ENCODE results near the gene CELA2A. TPM values are rescaled to one million over a fixed set of nuclear protein-coding genes. Genes with fewer than 3 reads are reported as not detected.
"Not testable (repeated sequence)": the region's sequence is repeated elsewhere in the genome, so short reads cannot be mapped to it uniquely, and the experiment has no call there.

CELA2A gene
- total and polyA plus RNA-seq, 9 of the 15 experiments (the other 6 are each of a cell fraction or from before 2014, with no cell fraction given) = 0.62 TPM; not detected in 8

- CTCF ChIA-PET (ENCODE audit: low intra/inter-chr PET ratio) = interaction anchor here (1.1 kb wide), 1 partner anchor 300 kb away, joined by 3 read pairs; no protein-coding TSS in a partner anchor
- H3K27me3 ChIP-seq (ENCODE audit: control insufficient read depth in 2 of 2, insufficient read depth in 2 of 2, low read length in 2 of 2); H3K9ac ChIP-seq (ENCODE audit: insufficient read depth in 1 of 2, low read depth in 2 of 2, low read length in 2 of 2); H2AFZ ChIP-seq (ENCODE audit: low read depth, low read length); ATAC-seq; H3K27ac ChIP-seq (ENCODE audit: extremely low read depth, low read depth, low read length); FAIRE-seq; H3K4me2 ChIP-seq (ENCODE audit: insufficient read depth, low read length); intact Hi-C loops (cut with micrococcal nuclease); DNase-seq (ENCODE audit: extremely low read depth in 1 of 4, low spot score in 3 of 4); H3K4me3 ChIP-seq; H3K79me2 ChIP-seq (ENCODE audit: control insufficient read depth, insufficient read depth, low read length); H3K9me1 ChIP-seq (ENCODE audit: control insufficient read depth, insufficient read depth, low read length); BruUV-seq (replicated peaks); H3K9me3 ChIP-seq (replicated peaks; ENCODE audit: control insufficient read depth, insufficient read depth, low read depth, low read length): not testable (repeated sequence)
- WGBS (ENCODE audit: insufficient coverage, low coverage, missing lambda C conversion rate) = 83% methylated on average over 11 of the region's 11 CpGs
- H3K36me3 ChIP-seq (ENCODE audit: control insufficient read depth, insufficient read depth, low read length) = peaks cover 41% of the 10 kb centered on the region; the same call in 2 of the 3 replicates
- in situ Hi-C loops (cut with MboI) = loop anchor here (5.0 to 10.0 kb wide), 2 partner anchors 101 to 303 kb away; no protein-coding TSS in a partner anchor
- H4K20me1 ChIP-seq (replicated peaks; ENCODE audit: control insufficient read depth, insufficient read depth, low read length) = peaks cover 10% of the 10 kb centered on the region; the same call in 1 of the 2 replicates
- H3K4me1 ChIP-seq (replicated peaks in 1 of 2; ENCODE audit: control insufficient read depth in 2 of 2, insufficient read depth in 2 of 2, low read length in 2 of 2) = peaks cover 25 to 62% of the 10 kb centered on the region in 2 experiments; a peak in 4 of 5 replicates
- POLR2A ChIA-PET = interaction anchor here (1.0 to 1.2 kb wide), 2 partner anchors 13 to 140 kb away, joined by 3 to 6 read pairs; no protein-coding TSS in a partner anchor
- TF ChIP-seq CEBPB (tag; IDR thresholded peaks at IDR 0.05) (peak; percentile 86), CEBPG (CRISPR knock-in tag; IDR thresholded peaks at IDR 0.05) (peak; percentile 55; the same call in 1 of the 2 replicates), CEBPG (tag; conservative IDR thresholded peaks at IDR 0.05 in 1 of 2, IDR thresholded peaks at IDR 0.05 in 1 of 2) (peak; percentile 23 to 41; a peak in 1 of 4 replicates)
Measured at GRCh38 chr1:15428252-15428651, 28.3 kb upstream of the CELA2A start.

GRCh38 chr1:15428815-15429435, 27.6 kb upstream of the CELA2A start:
- in situ Hi-C loops (cut with MboI) = loop anchor here (5.0 to 10.0 kb wide), 2 partner anchors 102 to 304 kb away; no protein-coding TSS in a partner anchor
- CTCF ChIA-PET (ENCODE audit: low intra/inter-chr PET ratio) = interaction anchor here (1.0 to 2.8 kb wide), 2 partner anchors 100 to 105 kb away, joined by 3 to 46 read pairs; no protein-coding TSS in a partner anchor

More at GRCh38 chr1:15428815-15429435, 27.6 kb upstream of the CELA2A start:
- BruUV-seq (replicated peaks) = TSS peak; percentile 38
- Histone ChIP-seq H3K27ac (ENCODE audit: extremely low read depth, low read depth, low read length) (no peak overlapping the region), H3K4me3 (no peak overlapping the region), H3K4me1 (replicated peaks in 1 of 2; ENCODE audit: control insufficient read depth in 2 of 2, insufficient read depth in 2 of 2, low read length in 2 of 2) (peaks cover 19 to 55% of the 10 kb centered on the region in 2 experiments; a peak in 4 of 5 replicates), H3K4me2 (ENCODE audit: insufficient read depth, low read length) (no peak overlapping the region), H3K9me3 (replicated peaks; ENCODE audit: control insufficient read depth, insufficient read depth, low read depth, low read length) (no peaks in the 10 kb centered on the region), H3K9ac (ENCODE audit: insufficient read depth in 1 of 2, low read depth in 2 of 2, low read length in 2 of 2) (no peak overlapping the region), H3K79me2 (ENCODE audit: control insufficient read depth, insufficient read depth, low read length) (no peaks in the 10 kb centered on the region), H3K36me3 (ENCODE audit: control insufficient read depth, insufficient read depth, low read length) (peaks cover 41% of the 10 kb centered on the region; the same call in 2 of the 3 replicates), H3K9me1 (ENCODE audit: control insufficient read depth, insufficient read depth, low read length) (peaks cover 5% of the 10 kb centered on the region), H3K27me3 (ENCODE audit: control insufficient read depth in 2 of 2, insufficient read depth in 2 of 2, low read length in 2 of 2) (no peaks in the 10 kb centered on the region), H4K20me1 (replicated peaks; ENCODE audit: control insufficient read depth, insufficient read depth, low read length) (peaks cover 10% of the 10 kb centered on the region; the same call in 1 of the 2 replicates), H2AFZ (ENCODE audit: low read depth, low read length) (no peak overlapping the region)
- TF ChIP-seq, protein P1, sequence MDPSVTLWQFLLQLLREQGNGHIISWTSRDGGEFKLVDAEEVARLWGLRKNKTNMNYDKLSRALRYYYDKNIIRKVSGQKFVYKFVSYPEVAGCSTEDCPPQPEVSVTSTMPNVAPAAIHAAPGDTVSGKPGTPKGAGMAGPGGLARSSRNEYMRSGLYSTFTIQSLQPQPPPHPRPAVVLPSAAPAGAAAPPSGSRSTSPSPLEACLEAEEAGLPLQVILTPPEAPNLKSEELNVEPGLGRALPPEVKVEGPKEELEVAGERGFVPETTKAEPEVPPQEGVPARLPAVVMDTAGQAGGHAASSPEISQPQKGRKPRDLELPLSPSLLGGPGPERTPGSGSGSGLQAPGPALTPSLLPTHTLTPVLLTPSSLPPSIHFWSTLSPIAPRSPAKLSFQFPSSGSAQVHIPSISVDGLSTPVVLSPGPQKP (CRISPR knock-in tag; IDR thresholded peaks at IDR 0.05) = no peak
- POLR2A ChIA-PET = no interaction called here
- intact Hi-C loops (cut with micrococcal nuclease) = no loop called here
- DNase-seq (ENCODE audit: extremely low read depth in 1 of 4, low spot score in 3 of 4) = no peak
- ATAC-seq = no peak
- 85% methylated on average over 14 of the region's 18 CpGs for WGBS (ENCODE audit: insufficient coverage, low coverage, missing lambda C conversion rate)
- no peak for FAIRE-seq

All from K562 (cell line).